ENCODE measurements around the gene HINFP.

Gene HINFP

DNA sequence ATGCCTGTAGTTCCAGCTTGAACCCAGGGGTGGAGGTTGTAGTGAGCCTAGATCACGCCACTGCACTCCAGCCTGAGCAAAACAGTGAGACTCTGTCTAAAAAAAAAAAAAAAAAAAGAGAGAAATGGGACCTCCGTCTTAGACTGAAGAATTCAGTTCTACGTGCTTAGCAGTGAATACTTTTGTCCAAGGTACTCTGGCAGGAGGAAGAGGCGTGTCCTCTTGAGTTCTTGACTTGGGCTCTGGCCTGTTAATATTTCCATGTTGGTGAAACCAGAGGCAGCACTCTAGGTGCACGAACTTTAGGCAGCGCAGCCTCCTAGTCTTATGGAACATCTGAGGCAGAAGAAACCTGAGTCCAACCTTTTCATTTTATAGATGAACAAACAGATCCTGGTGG, 34.3 kb upstream of the HINFP start:
- peaks cover 70% of the 10 kb centered on the region for H3K4me1 ChIP-seq (ENCODE audit: insufficient read depth, low read length, poor library complexity, severe bottlenecking)
- H3K79me2 ChIP-seq (ENCODE audit: insufficient read depth, low read length) = peaks cover 55% of the 10 kb centered on the region
- H3K4me2 ChIP-seq (ENCODE audit: low read depth, low read length, poor library complexity, severe bottlenecking) = peak overlapping the region; percentile 82
- peaks cover 10% of the 10 kb centered on the region for H4K20me1 ChIP-seq (ENCODE audit: insufficient read depth, low read length, poor library complexity, severe bottlenecking)
- H2AFZ ChIP-seq (ENCODE audit: low read length) = no peak overlapping the region
- H3K4me3 ChIP-seq (ENCODE audit: low read length, poor library complexity, severe bottlenecking) = peak overlapping the region; percentile 44
- peaks cover 3% of the 10 kb centered on the region; the same call in 1 of the 2 replicates for H3K36me3 ChIP-seq (ENCODE audit: insufficient read depth, low read length)
- H3K9me2 ChIP-seq (replicated peaks; ENCODE audit: low read depth, low read length) = no peaks in the 10 kb centered on the region
- no peaks in the 10 kb centered on the region for H3K9me3 ChIP-seq (ENCODE audit: insufficient read depth, low read depth, low read length)
- H3K9ac ChIP-seq (ENCODE audit: low read depth, low read length, poor library complexity, severe bottlenecking) = peak overlapping the region; percentile 61
- peaks cover 24% of the 10 kb centered on the region for H3F3A ChIP-seq (ENCODE audit: low read depth)
- no peaks in the 10 kb centered on the region for H3K27me3 ChIP-seq (ENCODE audit: insufficient read depth, low read length, poor library complexity, severe bottlenecking)
- no peak for TF ChIP-seq EZH2phosphoT487 (IDR thresholded peaks at IDR 0.05; ENCODE audit: borderline replicate concordance)
- TF ChIP-seq, protein P1, sequence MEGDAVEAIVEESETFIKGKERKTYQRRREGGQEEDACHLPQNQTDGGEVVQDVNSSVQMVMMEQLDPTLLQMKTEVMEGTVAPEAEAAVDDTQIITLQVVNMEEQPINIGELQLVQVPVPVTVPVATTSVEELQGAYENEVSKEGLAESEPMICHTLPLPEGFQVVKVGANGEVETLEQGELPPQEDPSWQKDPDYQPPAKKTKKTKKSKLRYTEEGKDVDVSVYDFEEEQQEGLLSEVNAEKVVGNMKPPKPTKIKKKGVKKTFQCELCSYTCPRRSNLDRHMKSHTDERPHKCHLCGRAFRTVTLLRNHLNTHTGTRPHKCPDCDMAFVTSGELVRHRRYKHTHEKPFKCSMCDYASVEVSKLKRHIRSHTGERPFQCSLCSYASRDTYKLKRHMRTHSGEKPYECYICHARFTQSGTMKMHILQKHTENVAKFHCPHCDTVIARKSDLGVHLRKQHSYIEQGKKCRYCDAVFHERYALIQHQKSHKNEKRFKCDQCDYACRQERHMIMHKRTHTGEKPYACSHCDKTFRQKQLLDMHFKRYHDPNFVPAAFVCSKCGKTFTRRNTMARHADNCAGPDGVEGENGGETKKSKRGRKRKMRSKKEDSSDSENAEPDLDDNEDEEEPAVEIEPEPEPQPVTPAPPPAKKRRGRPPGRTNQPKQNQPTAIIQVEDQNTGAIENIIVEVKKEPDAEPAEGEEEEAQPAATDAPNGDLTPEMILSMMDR (conservative IDR thresholded peaks at IDR 0.05; ENCODE audit: low read length) = no peak

DNA sequence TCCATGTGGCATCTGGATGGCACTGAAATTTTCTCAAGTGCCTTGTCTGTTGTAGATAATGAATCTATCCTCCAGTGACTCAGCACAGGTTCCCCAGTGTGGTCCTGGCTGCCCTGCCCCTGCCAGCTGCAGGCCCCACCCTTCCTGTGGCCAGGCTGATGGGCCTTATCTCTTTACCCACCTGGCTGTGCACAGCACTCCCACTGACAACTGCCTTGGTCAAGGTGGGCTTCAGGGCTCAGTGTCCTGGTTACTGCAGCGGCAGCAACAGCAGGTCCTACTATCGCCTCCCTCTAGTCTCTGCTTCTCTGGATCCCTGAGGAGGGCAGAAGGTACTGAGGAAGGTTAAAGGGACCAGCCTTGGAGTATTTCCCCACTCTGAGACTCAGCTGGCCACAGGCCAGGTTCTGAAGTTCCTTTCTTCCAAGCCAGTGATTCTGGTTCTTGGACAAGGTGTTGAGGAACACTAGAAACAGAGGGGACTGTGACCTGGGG, 33.6 kb upstream of the HINFP start:
- H3K9ac ChIP-seq (ENCODE audit: low read depth, low read length, poor library complexity, severe bottlenecking) = peak overlapping the region; percentile 61
- peak overlapping the region; percentile 82 for H3K4me2 ChIP-seq (ENCODE audit: low read depth, low read length, poor library complexity, severe bottlenecking)
- peaks cover 77% of the 10 kb centered on the region for H3K4me1 ChIP-seq (ENCODE audit: insufficient read depth, low read length, poor library complexity, severe bottlenecking)

DNA sequence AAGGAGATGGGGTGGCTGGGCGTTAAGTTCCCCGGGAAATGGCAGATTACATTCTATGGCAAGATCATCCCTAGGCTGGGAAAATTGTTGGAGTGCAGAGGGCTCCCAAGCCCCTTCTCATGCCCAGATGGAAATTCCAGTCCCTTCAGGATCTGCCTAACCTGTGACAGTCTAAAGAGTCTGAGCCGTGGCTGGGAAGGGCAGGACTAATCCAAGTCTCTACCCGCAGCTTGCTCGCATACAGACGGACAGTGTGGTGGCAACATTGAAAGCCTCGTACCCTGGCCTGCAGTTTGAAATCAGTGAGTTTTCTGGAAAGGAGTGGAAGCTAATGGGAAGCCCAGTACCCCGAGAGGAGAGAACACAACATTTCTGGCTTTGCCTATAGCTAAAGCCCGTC, 33.0 kb upstream of the HINFP start:
- Histone ChIP-seq H3K9ac (ENCODE audit: low read depth, low read length, poor library complexity, severe bottlenecking) (peak overlapping the region; percentile 61), H3K4me3 (ENCODE audit: low read length, poor library complexity, severe bottlenecking) (peak overlapping the region; percentile 44), H3K9me2 (replicated peaks; ENCODE audit: low read depth, low read length) (no peaks in the 10 kb centered on the region), H2AFZ (ENCODE audit: low read length) (no peak overlapping the region), H3F3A (ENCODE audit: low read depth) (peaks cover 26% of the 10 kb centered on the region), H3K9me3 (ENCODE audit: insufficient read depth, low read depth, low read length) (no peaks in the 10 kb centered on the region), H3K4me1 (ENCODE audit: insufficient read depth, low read length, poor library complexity, severe bottlenecking) (peaks cover 80% of the 10 kb centered on the region), H4K20me1 (ENCODE audit: insufficient read depth, low read length, poor library complexity, severe bottlenecking) (peaks cover 23% of the 10 kb centered on the region), H3K79me2 (ENCODE audit: insufficient read depth, low read length) (peaks cover 68% of the 10 kb centered on the region), H3K36me3 (ENCODE audit: insufficient read depth, low read length) (peaks cover 16% of the 10 kb centered on the region), H3K27me3 (ENCODE audit: insufficient read depth, low read length, poor library complexity, severe bottlenecking) (peaks cover 1% of the 10 kb centered on the region), H3K4me2 (ENCODE audit: low read depth, low read length, poor library complexity, severe bottlenecking) (peak overlapping the region; percentile 82)
- no peak for TF ChIP-seq EZH2phosphoT487 (IDR thresholded peaks at IDR 0.05; ENCODE audit: borderline replicate concordance)
- TF ChIP-seq, protein P1 (conservative IDR thresholded peaks at IDR 0.05; ENCODE audit: low read length) = no peak

More for the DNA sequence above, 33.6 kb upstream of the HINFP start:
- Histone ChIP-seq H3K4me3 (ENCODE audit: low read length, poor library complexity, severe bottlenecking) (peak overlapping the region; percentile 44), H4K20me1 (ENCODE audit: insufficient read depth, low read length, poor library complexity, severe bottlenecking) (peaks cover 17% of the 10 kb centered on the region), H3F3A (ENCODE audit: low read depth) (peaks cover 26% of the 10 kb centered on the region), H3K36me3 (ENCODE audit: insufficient read depth, low read length) (peaks cover 9% of the 10 kb centered on the region; the same call in 1 of the 2 replicates), H3K9me3 (ENCODE audit: insufficient read depth, low read depth, low read length) (no peaks in the 10 kb centered on the region), H2AFZ (ENCODE audit: low read length) (no peak overlapping the region), H3K9me2 (replicated peaks; ENCODE audit: low read depth, low read length) (no peaks in the 10 kb centered on the region), H3K79me2 (ENCODE audit: insufficient read depth, low read length) (peaks cover 62% of the 10 kb centered on the region), H3K27me3 (ENCODE audit: insufficient read depth, low read length, poor library complexity, severe bottlenecking) (no peaks in the 10 kb centered on the region)
- TF ChIP-seq, protein P1 (conservative IDR thresholded peaks at IDR 0.05; ENCODE audit: low read length) = no peak
- TF ChIP-seq EZH2phosphoT487 (IDR thresholded peaks at IDR 0.05; ENCODE audit: borderline replicate concordance) = no peak
